GM23248 (cell line): ENCODE data around the gene PSMB7.

Experiments
- EZH2 ChIP-seq: fragments of 200-600 bp; sonication (generic); IDR thresholded peaks from 2 replicates; pipeline ENCODE4 v1.6.1; 2018; ENCODE audit warnings: antibody characterized with exemption, mild to moderate bottlenecking; ENCODE audit not compliant: insufficient read depth, poor library complexity, severe bottlenecking
- EZH2phosphoT487 ChIP-seq: fragments of 200-600 bp; sonication (generic); IDR thresholded peaks from 2 replicates; pipeline ENCODE4 v1.6.1; 2018; ENCODE audit warnings: antibody characterized with exemption, moderate library complexity, mild to moderate bottlenecking, low read depth; ENCODE audit not compliant: insufficient read depth

DNA sequence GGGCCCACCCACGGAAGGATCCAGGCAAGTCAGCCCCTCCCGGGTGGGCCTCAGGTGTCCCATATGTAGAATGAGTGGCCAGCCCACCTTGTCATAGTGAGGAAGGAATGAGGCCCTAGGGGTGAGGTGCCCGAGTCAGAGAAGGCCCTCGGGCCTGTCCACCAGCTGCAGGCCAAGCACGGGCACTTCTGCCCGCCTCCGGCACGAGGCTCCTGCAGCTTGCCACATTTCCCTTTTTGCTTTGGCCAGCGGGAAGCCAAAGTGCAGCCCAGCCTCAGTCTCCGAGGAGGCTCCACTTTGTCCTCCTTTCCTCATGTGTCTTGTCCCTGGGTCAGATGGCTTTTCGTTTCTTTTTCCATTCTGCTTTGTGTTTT is 72.9 kb downstream of the PSMB7 start:
- TF ChIP-seq EZH2 (no peak), EZH2phosphoT487 (no peak)
